Activated T-cell treated with anti-CD3 and anti-CD28 coated beads, Interleukin-2, amount 50 U/mL, for 4 hours (primary cell): ENCODE measurements around the gene SPOUT1. TPM values are rescaled to one million over a fixed set of nuclear protein-coding genes. Genes with fewer than 3 reads are reported as not detected.
"Not testable (repeated sequence)": the region's sequence is repeated elsewhere in the genome, so short reads cannot be mapped to it uniquely, and the experiment has no call there.

Experiments used
- ATAC-seq, 2 donors: fragments of 200-7000 bp; cut with Tn5 transposase; one replicate each; pipeline ENCODE4 v1.10.0; 2021
- DNase-seq: peaks from one replicate; pipeline ENCODE4 v3.0.0-alpha.2; 2020
- H3K27me3 Mint-ChIP-seq: one replicate; pipeline ENCODE4 v1.8.0; 2021; ENCODE audit warnings: low read depth, mixed read lengths
- H3K36me3 Mint-ChIP-seq: one replicate; pipeline ENCODE4 v1.8.0; 2022; ENCODE audit warnings: mixed read lengths; ENCODE audit not compliant: insufficient read depth
- H3K4me1 Mint-ChIP-seq: one replicate; pipeline ENCODE4 v1.8.0; 2021; ENCODE audit warnings: low read depth, mixed read lengths
- H3K4me3 Mint-ChIP-seq: one replicate; pipeline ENCODE4 v1.8.0; 2021; ENCODE audit warnings: mild to moderate bottlenecking, moderate library complexity, mixed read lengths
- H3K9me3 Mint-ChIP-seq: one replicate; pipeline ENCODE4 v1.8.0; 2021; ENCODE audit warnings: mixed read lengths
- total RNA-seq, 3 donors: library from RNA; stranded (reverse); gene quantifications; one replicate each; pipeline ENCODE4 v1.2.1, GENCODE V29; 2021

The SPOUT1 gene
- total RNA-seq: 100 to 1,000 TPM; 228 to 233 (median 233) TPM

GRCh38 chr9:128829477-128830251 lies at the start of gene SPOUT1:
SPOUT1 (minus strand) TSS chr9:128829794; CDS start chr9:128829780, 14 bp downstream.
- H3K4me3 Mint-ChIP-seq: peak within 1 kb of the TSS; percentile 95
- H3K4me1 Mint-ChIP-seq: peaks cover 23% of the 10 kb centered on the region
- H3K27me3 Mint-ChIP-seq: no peaks in the 10 kb centered on the region
- H3K36me3 Mint-ChIP-seq: peaks cover 23% of the 10 kb centered on the region
- DNase-seq: peak; percentile 90
- no peaks in the 10 kb centered on the region for H3K9me3 Mint-ChIP-seq
- ATAC-seq: peak; percentile 98

- no peaks in the 10 kb centered on the region for H3K9me3 Mint-ChIP-seq
- H3K4me3 Mint-ChIP-seq: no peak overlapping the region
- H3K36me3 Mint-ChIP-seq: no peaks in the 10 kb centered on the region
- DNase-seq: no peak
- ATAC-seq: no peak
- peaks cover 20% of the 10 kb centered on the region for H3K4me1 Mint-ChIP-seq
- H3K27me3 Mint-ChIP-seq: no peaks in the 10 kb centered on the region
Observed at GRCh38 chr9:128877852-128878251, 48.3 kb upstream of the SPOUT1 start.

GRCh38 chr9:128870941-128871265 lies 41.3 kb upstream of the SPOUT1 start:
- H3K9me3 Mint-ChIP-seq, H3K27me3 Mint-ChIP-seq, ATAC-seq, H3K36me3 Mint-ChIP-seq, DNase-seq, H3K4me1 Mint-ChIP-seq, H3K4me3 Mint-ChIP-seq: not testable (repeated sequence)

- ATAC-seq: no peak
- no peak overlapping the region for H3K4me3 Mint-ChIP-seq
- H3K4me1 Mint-ChIP-seq: peaks cover 5% of the 10 kb centered on the region
- no peaks in the 10 kb centered on the region for H3K9me3 Mint-ChIP-seq
- no peaks in the 10 kb centered on the region for H3K27me3 Mint-ChIP-seq
- peaks cover 6% of the 10 kb centered on the region for H3K36me3 Mint-ChIP-seq
- no peak for DNase-seq
Observed at GRCh38 chr9:128870128-128870940, 40.7 kb upstream of the SPOUT1 start.

- H3K27me3 Mint-ChIP-seq: no peaks in the 10 kb centered on the region
- peak; percentile 85 for DNase-seq
- peaks cover 6% of the 10 kb centered on the region for H3K4me1 Mint-ChIP-seq
Observed at GRCh38 chr9:128863647-128864046, 34.1 kb upstream of the SPOUT1 start.

DNA sequence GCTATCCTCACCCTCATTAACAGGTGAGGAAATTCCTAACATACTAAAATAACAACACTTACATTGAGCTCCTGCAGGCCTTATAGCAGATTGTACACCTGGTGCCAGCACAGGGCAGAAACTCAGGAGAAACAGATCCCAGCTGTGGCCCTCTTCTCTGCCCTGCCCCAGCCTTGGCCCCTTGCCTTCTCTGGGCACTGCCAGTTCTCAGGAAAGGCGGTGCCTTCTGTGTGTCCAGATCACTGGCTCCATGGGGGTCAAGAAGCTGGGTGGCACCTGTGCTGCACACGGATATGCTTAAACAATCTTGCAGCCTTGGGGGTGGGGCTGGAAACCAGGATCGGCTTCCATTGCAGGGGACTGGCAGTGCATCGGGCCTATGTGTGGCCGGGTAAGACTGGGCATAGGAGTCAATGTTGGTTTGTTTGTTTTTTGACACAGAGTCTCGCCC lies 32.8 kb upstream of the SPOUT1 start:
- ATAC-seq (no peak), DNase-seq (no peak)
- Mint-ChIP-seq H3K9me3 (no peaks in the 10 kb centered on the region), H3K27me3 (no peaks in the 10 kb centered on the region), H3K36me3 (peaks cover 3% of the 10 kb centered on the region), H3K4me1 (peaks cover 6% of the 10 kb centered on the region), H3K4me3 (no peak overlapping the region)

More at GRCh38 chr9:128863647-128864046, 34.1 kb upstream of the SPOUT1 start:
- peaks cover 3% of the 10 kb centered on the region for H3K36me3 Mint-ChIP-seq
- H3K9me3 Mint-ChIP-seq: no peaks in the 10 kb centered on the region
- peak; percentile 95 to 96 for ATAC-seq
- no peak overlapping the region for H3K4me3 Mint-ChIP-seq

DNA sequence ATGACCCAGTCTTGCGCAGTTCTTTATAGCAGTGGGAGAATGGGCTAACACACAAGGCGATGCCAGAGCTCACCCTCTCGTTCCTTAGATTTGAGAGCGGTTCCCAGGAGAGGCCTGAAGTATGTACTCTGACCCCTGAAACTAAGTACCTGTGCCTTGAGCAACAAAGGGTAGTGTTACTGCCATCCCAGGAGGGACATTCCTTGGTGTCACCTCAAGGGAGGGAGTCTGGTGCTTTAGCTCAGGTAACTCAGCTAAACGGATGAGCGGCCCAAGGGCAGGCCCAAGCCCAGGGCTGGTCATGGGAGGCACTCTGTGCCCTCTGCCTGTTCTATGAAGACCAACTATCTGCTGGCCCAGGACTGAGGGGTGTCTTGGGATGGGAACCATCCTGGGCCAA lies 31.9 kb upstream of the SPOUT1 start:
- no peak for DNase-seq
- Mint-ChIP-seq H3K9me3 (no peaks in the 10 kb centered on the region), H3K4me3 (no peak overlapping the region), H3K4me1 (peaks cover 6% of the 10 kb centered on the region), H3K36me3 (peaks cover 3% of the 10 kb centered on the region), H3K27me3 (no peaks in the 10 kb centered on the region)
- ATAC-seq: no peak

DNA sequence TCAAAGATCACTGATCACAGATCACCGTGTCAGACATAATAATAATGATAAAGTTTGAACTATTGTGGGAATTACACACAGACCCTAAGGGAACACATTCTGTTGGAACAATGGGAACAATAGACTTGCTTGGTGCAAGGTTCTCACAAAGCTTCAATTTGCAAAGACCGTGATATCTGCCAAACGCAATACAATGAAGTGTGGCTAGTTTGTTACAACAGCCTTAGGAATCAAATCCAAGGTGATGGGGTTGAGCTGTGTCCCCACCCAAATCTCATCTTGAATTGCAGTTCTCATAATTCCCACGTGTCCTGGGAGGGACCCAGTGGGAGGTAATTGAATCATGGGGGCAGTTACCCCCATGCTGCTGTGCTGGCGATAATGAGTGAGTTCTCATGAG lies 31.3 kb upstream of the SPOUT1 start:
- no peaks in the 10 kb centered on the region for H3K27me3 Mint-ChIP-seq
- H3K36me3 Mint-ChIP-seq: peaks cover 3% of the 10 kb centered on the region
- H3K4me3 Mint-ChIP-seq: no peak overlapping the region
- ATAC-seq (no peak), DNase-seq (no peak)
- H3K4me1 Mint-ChIP-seq: peaks cover 5% of the 10 kb centered on the region
- H3K9me3 Mint-ChIP-seq: no peaks in the 10 kb centered on the region

DNA sequence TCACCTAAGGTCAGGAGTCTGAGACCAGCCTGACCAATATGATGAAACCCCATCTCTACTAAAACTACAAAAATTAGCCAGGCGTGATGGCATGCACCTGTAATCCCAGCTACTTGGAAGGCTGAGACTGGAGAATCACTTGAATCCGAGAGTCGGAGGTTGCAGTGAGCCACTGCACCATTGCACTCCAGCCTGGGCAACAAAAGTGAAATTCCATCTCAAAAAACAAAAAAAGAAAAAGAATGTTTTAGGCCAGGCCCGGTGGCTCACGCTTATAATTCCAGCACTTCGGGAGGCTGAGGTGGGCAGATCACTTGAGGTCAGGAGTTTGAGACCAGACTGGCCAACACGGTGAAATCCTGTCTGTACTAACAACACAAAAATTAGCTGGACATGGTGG lies 28.9 kb upstream of the SPOUT1 start:
- not testable (repeated sequence) for ATAC-seq, H3K4me3 Mint-ChIP-seq, H3K27me3 Mint-ChIP-seq, DNase-seq, H3K36me3 Mint-ChIP-seq, H3K9me3 Mint-ChIP-seq, H3K4me1 Mint-ChIP-seq

DNA sequence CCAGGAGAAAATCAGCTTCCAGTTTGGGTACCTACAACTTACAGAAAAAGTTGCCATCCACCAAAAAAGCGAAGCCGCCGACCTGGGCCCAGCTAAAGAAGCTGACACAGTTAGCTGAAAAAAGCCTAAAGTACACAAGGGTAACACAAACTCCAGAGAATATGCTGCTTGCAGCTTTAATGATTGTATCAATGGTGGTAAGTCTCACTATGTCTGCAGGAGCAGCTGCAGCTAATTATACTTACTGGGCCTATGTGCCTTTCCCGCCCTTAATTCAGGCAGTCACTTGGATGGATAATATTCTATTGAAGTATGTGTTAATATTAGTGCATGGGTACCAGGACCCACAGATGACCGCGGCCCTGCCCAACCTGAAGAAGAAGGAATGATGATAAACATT lies 24.9 kb upstream of the SPOUT1 start:
- DNase-seq, H3K4me3 Mint-ChIP-seq: not testable (repeated sequence)
- peaks cover 13% of the 10 kb centered on the region for H3K9me3 Mint-ChIP-seq

GRCh38 chr9:128852646-128853045 lies 23.1 kb upstream of the SPOUT1 start:
- H3K4me3 Mint-ChIP-seq, H3K4me1 Mint-ChIP-seq, H3K27me3 Mint-ChIP-seq, DNase-seq, ATAC-seq: not testable (repeated sequence)
- Mint-ChIP-seq H3K36me3 (peaks cover 14% of the 10 kb centered on the region), H3K9me3 (peaks cover 13% of the 10 kb centered on the region)

More for the DNA sequence above, 24.9 kb upstream of the SPOUT1 start:
- ATAC-seq, H3K4me1 Mint-ChIP-seq, H3K27me3 Mint-ChIP-seq: not testable (repeated sequence)
- peaks cover 12% of the 10 kb centered on the region for H3K36me3 Mint-ChIP-seq

- Mint-ChIP-seq H3K36me3 (peaks cover 16% of the 10 kb centered on the region), H3K9me3 (peaks cover 13% of the 10 kb centered on the region)
- H3K4me3 Mint-ChIP-seq, DNase-seq, ATAC-seq, H3K27me3 Mint-ChIP-seq, H3K4me1 Mint-ChIP-seq: not testable (repeated sequence)
Observed at GRCh38 chr9:128851779-128852600, 22.4 kb upstream of the SPOUT1 start.

GRCh38 chr9:128851024-128851423 lies 21.4 kb upstream of the SPOUT1 start:
- H3K4me3 Mint-ChIP-seq, H3K27me3 Mint-ChIP-seq, ATAC-seq, DNase-seq, H3K4me1 Mint-ChIP-seq: not testable (repeated sequence)
- Mint-ChIP-seq H3K36me3 (peaks cover 16% of the 10 kb centered on the region), H3K9me3 (peaks cover 13% of the 10 kb centered on the region)

DNA sequence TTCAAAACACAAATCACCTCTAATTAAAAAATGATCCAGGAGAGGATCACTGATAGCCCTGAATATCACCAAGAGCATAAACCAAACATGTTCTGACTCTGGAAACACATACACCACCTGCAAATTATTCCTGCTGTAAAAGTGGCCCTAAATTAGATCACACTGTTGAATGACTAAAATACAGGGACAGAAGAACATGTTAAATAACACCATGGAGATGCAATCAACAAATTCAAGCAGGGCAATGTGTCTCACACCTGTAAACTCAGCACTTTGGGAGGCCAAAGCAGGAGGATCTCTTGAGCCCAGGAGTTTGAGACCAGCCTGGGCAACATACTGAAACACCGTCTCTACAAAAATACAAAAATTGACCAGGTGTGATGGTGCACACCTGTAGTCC lies 18.2 kb upstream of the SPOUT1 start:
- Mint-ChIP-seq H3K9me3 (peaks cover 13% of the 10 kb centered on the region), H3K36me3 (peaks cover 16% of the 10 kb centered on the region), H3K4me3 (no peak overlapping the region), H3K4me1 (no peaks in the 10 kb centered on the region), H3K27me3 (no peaks in the 10 kb centered on the region)
- ATAC-seq (no peak), DNase-seq (no peak)
